Upper lobe of left lung (tissue), 6 donors: Measurements from ENCODE around the gene MPRIP. TPM values are rescaled to one million over a fixed set of nuclear protein-coding genes. Genes with fewer than 3 reads are reported as not detected.
A peak's percentile ranks its signal among the peaks of the same experiment; 100 is the strongest.

Experiments used
- ATAC-seq, 2 donors: fragments of 200-7000 bp; cut with Tn5 transposase; one replicate each; pipeline ENCODE4 v1.9.1; 2022; ENCODE audit warnings: mild to moderate bottlenecking in 2 of 2, moderate library complexity in 2 of 2; ENCODE audit not compliant: low FRiP score in 2 of 2
- DNase-seq, 2 donors: peaks; one replicate each; pipeline ENCODE4 v3.0.0-alpha.2; 2019 to 2020
- H3K27ac ChIP-seq, 4 donors: fragments of 200-600 bp; sonication (generic); one replicate each; pipeline ENCODE4 v1.5.1; 2016 to 2019
- H3K27me3 ChIP-seq, 4 donors: fragments of 200-600 bp; sonication (generic); one replicate each; pipeline ENCODE4 v1.5.1; 2017 to 2019
- H3K36me3 ChIP-seq, 4 donors: fragments of 200-600 bp; sonication (generic); one replicate each; pipeline ENCODE4 v1.5.1; 2016 to 2019
- H3K4me1 ChIP-seq, 4 donors: fragments of 200-600 bp; sonication (generic); one replicate each; pipeline ENCODE4 v1.5.1; 2018 to 2019
- H3K4me3 ChIP-seq, 4 donors: fragments of 200-600 bp; sonication (generic); one replicate each; pipeline ENCODE4 v1.5.1; 2017 to 2019; ENCODE audit warnings: mild to moderate bottlenecking in 2 of 4, moderate library complexity in 1 of 4
- H3K9me3 ChIP-seq, 4 donors: fragments of 200-600 bp; sonication (generic); one replicate each; pipeline ENCODE4 v1.5.1; 2018 to 2019
- CTCF ChIP-seq, 6 experiments: fragments of 450-650 bp in 4 of 6; fragments of 200-600 bp in 2 of 6; sonication (generic) in 2 of 6; IDR thresholded peaks; one replicate each; pipeline ENCODE4 v1.5.1; 2016 to 2019; ENCODE audit warnings: antibody characterized with exemption in 6 of 6
- EP300 ChIP-seq, 4 donors: sonication (generic); formaldehyde crosslinking; IDR thresholded peaks; one replicate each; pipeline ENCODE4 v1.5.1; 2017; ENCODE audit warnings: antibody characterized with exemption in 4 of 4, control low read depth in 2 of 4
- POLR2A ChIP-seq, 4 donors: fragments of 450-650 bp; IDR thresholded peaks; one replicate each; pipeline ENCODE4 v1.5.1; 2016 to 2017; ENCODE audit warnings: antibody characterized with exemption in 4 of 4, mild to moderate bottlenecking in 2 of 4
- POLR2AphosphoS5 ChIP-seq, 2 donors: sonication (generic); formaldehyde crosslinking; IDR thresholded peaks; one replicate each; pipeline ENCODE4 v1.5.1; 2017; ENCODE audit warnings: antibody characterized with exemption in 2 of 2
- WGBS, 2 donors: methylation state at CpG; one replicate each; pipeline ENCODE4 v1.1.5; 2017 to 2018; 5-methylcytosine and 5-hydroxymethylcytosine counted together
- total RNA-seq, 6 donors: library from RNA; depleted of rRNA in 4 of 6; stranded (reverse); fragments of >200 nt in 4 of 6; gene quantifications; one replicate each; pipeline versions ENCODE4 v1.1.0 to v1.2.1, GENCODE V29; 2016 to 2021
- donor health status: DM: no; HTN: no; CAD: no; lungs with moderate emphysema.
- donor health status: DM: no; HTN: yes; CAD: no; lungs with severe emphysema.

Gene MPRIP
- total RNA-seq, 6 donors from 2014 or later: 201 to 380 (median 285) TPM

- 45 to 55% methylated on average over 18 to 19 of the region's 19 CpGs for WGBS, 2 donors
- Histone ChIP-seq H3K4me3 (peak overlapping the region; percentile 81 to 100 (median 98)), H3K36me3 (peaks cover 0 to 25% (median 21%) of the 10 kb centered on the region in 4 donors), H3K9me3 (no peaks in the 10 kb centered on the region), H3K27ac (peak overlapping the region; percentile 93 to 99 (median 97)), H3K27me3 (no peaks in the 10 kb centered on the region), H3K4me1 (peaks cover 21 to 40% (median 28%) of the 10 kb centered on the region in 4 donors)
- DNase-seq (peak in 1 of 2 donors; percentile 73), ATAC-seq (peak in 1 of 2 donors; percentile 45)
- TF ChIP-seq EP300 (IDR thresholded peaks at IDR 0.05) (no peak), CTCF (IDR thresholded peaks at IDR 0.05) (peak in 1 of 6 experiments; percentile 9)
Measured at GRCh38 chr17:17235212-17236174, 193.2 kb downstream of the MPRIP start.

GRCh38 chr17:17236295-17237025 is 194.2 kb downstream of the MPRIP start:
- H3K27ac ChIP-seq: peak overlapping the region; percentile 93 to 99 (median 97)
- TF ChIP-seq POLR2A (IDR thresholded peaks at IDR 0.05) (peak in 1 of 4 donors; percentile 14), POLR2AphosphoS5 (IDR thresholded peaks at IDR 0.05) (no peak)
- peak in 1 of 2 donors; percentile 59 for DNase-seq
- ATAC-seq: peak; percentile 49 to 68
- H3K4me1 ChIP-seq: peaks cover 21 to 40% (median 28%) of the 10 kb centered on the region in 4 donors
- H3K36me3 ChIP-seq: peaks cover 0 to 15% (median 13%) of the 10 kb centered on the region in 4 donors
- H3K4me3 ChIP-seq: peak overlapping the region; percentile 81 to 100 (median 98)
- WGBS, 2 donors: 0% methylated on average over 18 to 20 of the region's 31 CpGs
- no peaks in the 10 kb centered on the region for H3K27me3 ChIP-seq
- H3K9me3 ChIP-seq: no peaks in the 10 kb centered on the region

GRCh38 chr17:17237026-17237799 is 195.0 kb downstream of the MPRIP start, which contains the start of gene FLCN:
TSS of gene FLCN (minus strand) at chr17:17237168. CDS start at chr17:17228137, 9,031 bp downstream.
- no peaks in the 10 kb centered on the region for H3K27me3 ChIP-seq
- peak; percentile 94 to 97 for DNase-seq
- H3K36me3 ChIP-seq: peaks cover 0 to 7% (median 5%) of the 10 kb centered on the region in 4 donors
- H3K4me3 ChIP-seq: peak within 1 kb of the TSS; percentile 93 to 100 (median 98)
- peak within 1 kb of the TSS; percentile 93 to 99 (median 97) for H3K27ac ChIP-seq
- TF ChIP-seq CTCF (IDR thresholded peaks at IDR 0.05) (peak in 4 of 6 experiments; percentile 18 to 43 (median 34)), POLR2AphosphoS5 (IDR thresholded peaks at IDR 0.05) (peak; percentile 60 to 91), EP300 (IDR thresholded peaks at IDR 0.05) (no peak), POLR2A (IDR thresholded peaks at IDR 0.05) (peak in 3 of 4 donors; percentile 57 to 90 (median 86))
- ATAC-seq: peak; percentile 96 to 97
- H3K9me3 ChIP-seq: no peaks in the 10 kb centered on the region
- WGBS, 2 donors: 0% methylated on average over 24 to 27 of the region's 53 CpGs
- peaks cover 21 to 40% (median 28%) of the 10 kb centered on the region in 4 donors for H3K4me1 ChIP-seq

- ATAC-seq (no peak), DNase-seq (no peak)
- Histone ChIP-seq H3K27me3 (no peaks in the 10 kb centered on the region), H3K36me3 (no peaks in the 10 kb centered on the region), H3K9me3 (no peaks in the 10 kb centered on the region), H3K4me3 (no peak overlapping the region), H3K27ac (no peak overlapping the region), H3K4me1 (peaks cover 16 to 28% (median 22%) of the 10 kb centered on the region in 4 donors)
- WGBS, 2 donors: 64 to 74% methylated on average over 1 of the region's 1 CpG
- TF ChIP-seq POLR2AphosphoS5 (IDR thresholded peaks at IDR 0.05) (no peak), POLR2A (IDR thresholded peaks at IDR 0.05) (no peak), CTCF (IDR thresholded peaks at IDR 0.05) (no peak), EP300 (IDR thresholded peaks at IDR 0.05) (no peak)
Measured at GRCh38 chr17:17239832-17240231, 197.6 kb downstream of the MPRIP start.
